ENCODE measurements around the gene ZCCHC18. TPM values are rescaled to one million over a fixed set of nuclear protein-coding genes. Genes with fewer than 3 reads are reported as not detected.

ZCCHC18 gene
- total RNA-seq, 4 donors from 2014 or later, result 1.5 to 12.3 (median 3.7) TPM

DNA sequence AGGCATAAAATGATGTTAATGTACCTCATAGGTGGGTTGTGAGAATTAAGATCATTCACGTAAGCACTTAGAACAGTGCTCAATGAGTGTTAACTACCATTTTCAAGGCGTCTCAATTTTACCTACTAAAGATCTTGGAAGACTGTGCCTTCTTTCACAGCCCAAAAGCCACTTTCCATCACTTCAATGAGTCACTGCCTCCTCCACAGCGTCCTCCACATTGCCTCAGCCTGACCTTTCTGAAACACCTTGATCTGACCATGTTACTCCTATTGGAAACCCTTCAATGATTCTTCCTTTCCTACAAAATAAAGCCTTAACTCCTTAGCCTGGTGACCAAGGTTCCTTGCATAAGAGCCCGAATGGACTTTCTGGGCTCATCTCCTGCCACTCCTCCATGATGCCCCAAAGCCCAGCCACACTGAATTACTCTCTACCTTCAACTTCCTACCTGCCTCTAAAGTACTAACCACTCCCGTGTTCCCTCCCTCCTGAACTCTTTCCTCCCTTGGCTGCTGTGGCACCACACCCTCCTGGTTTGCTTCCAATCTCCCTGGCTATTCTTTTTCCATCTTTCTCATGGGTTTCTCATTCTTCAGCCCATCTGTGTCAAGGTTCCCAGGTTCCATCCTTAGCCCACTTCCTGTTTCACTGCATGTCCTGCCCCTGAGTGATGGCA lies 22.4 kb downstream of the ZCCHC18 start:
- Histone ChIP-seq H3K4me3 (no peak overlapping the region), H3K27ac (replicated peaks in 1 of 4) (peak overlapping the region in 2 of 4 donors; percentile 44 to 67), H3K9me3 (no peaks in the 10 kb centered on the region), H3K27me3 (no peaks in the 10 kb centered on the region), H3K36me3 (peaks cover 0 to 15% (median 3%) of the 10 kb centered on the region in 4 donors), H3K4me1 (peaks cover 0 to 27% (median 13%) of the 10 kb centered on the region in 4 donors)
- DNase-seq (ENCODE audit: extremely low spot score), result no peak
- intact Hi-C loops (cut with DNase I), result no loop called here
- TF ChIP-seq POLR2A (IDR thresholded peaks at IDR 0.05; ENCODE audit: low read depth) (no peak), EP300 (IDR thresholded peaks at IDR 0.05) (no peak), POLR2AphosphoS5 (IDR thresholded peaks at IDR 0.05) (no peak)
- TF ChIP-seq, protein P1, sequence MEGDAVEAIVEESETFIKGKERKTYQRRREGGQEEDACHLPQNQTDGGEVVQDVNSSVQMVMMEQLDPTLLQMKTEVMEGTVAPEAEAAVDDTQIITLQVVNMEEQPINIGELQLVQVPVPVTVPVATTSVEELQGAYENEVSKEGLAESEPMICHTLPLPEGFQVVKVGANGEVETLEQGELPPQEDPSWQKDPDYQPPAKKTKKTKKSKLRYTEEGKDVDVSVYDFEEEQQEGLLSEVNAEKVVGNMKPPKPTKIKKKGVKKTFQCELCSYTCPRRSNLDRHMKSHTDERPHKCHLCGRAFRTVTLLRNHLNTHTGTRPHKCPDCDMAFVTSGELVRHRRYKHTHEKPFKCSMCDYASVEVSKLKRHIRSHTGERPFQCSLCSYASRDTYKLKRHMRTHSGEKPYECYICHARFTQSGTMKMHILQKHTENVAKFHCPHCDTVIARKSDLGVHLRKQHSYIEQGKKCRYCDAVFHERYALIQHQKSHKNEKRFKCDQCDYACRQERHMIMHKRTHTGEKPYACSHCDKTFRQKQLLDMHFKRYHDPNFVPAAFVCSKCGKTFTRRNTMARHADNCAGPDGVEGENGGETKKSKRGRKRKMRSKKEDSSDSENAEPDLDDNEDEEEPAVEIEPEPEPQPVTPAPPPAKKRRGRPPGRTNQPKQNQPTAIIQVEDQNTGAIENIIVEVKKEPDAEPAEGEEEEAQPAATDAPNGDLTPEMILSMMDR (IDR thresholded peaks at IDR 0.05), result no peak
- 66% methylated on average over 5 of the region's 5 CpGs for WGBS

DNA sequence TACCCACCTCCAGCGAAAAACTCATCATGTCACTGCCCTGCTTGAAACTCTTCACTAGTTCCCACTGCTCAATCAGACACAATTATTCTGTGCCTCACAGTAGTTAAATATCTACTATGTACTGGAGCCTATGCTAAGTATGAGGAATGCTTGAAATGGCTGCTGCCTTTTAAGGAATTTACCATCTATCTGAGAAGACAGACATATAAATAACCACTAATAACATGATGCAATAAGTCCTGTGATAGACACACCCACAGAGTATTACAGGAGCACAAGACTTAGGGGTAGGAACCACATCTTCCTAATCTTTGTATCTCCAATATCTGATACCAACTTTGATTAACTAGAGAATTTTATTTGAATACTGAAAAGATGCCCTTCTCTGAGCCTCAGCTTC lies 23.4 kb downstream of the ZCCHC18 start:
- 85% methylated on average over 1 of the region's 1 CpG for WGBS
- Histone ChIP-seq H3K4me3 (no peak overlapping the region), H3K4me1 (peaks cover 0 to 27% (median 13%) of the 10 kb centered on the region in 4 donors), H3K9me3 (no peaks in the 10 kb centered on the region), H3K36me3 (peaks cover 0 to 5% (median 2%) of the 10 kb centered on the region in 4 donors), H3K27me3 (no peaks in the 10 kb centered on the region), H3K27ac (replicated peaks in 1 of 4) (peak overlapping the region in 3 of 4 donors; percentile 61 to 71 (median 67))
- DNase-seq (ENCODE audit: extremely low spot score), result no peak
- intact Hi-C loops (cut with DNase I), result loop anchor here (2.0 kb wide), 1 partner anchor 39 kb away; no protein-coding TSS in a partner anchor
- no peak for TF ChIP-seq POLR2A (IDR thresholded peaks at IDR 0.05; ENCODE audit: low read depth)
- no peak for TF ChIP-seq POLR2AphosphoS5 (IDR thresholded peaks at IDR 0.05)
- no peak for TF ChIP-seq EP300 (IDR thresholded peaks at IDR 0.05)
- TF ChIP-seq, protein P1 (IDR thresholded peaks at IDR 0.05), result no peak

DNA sequence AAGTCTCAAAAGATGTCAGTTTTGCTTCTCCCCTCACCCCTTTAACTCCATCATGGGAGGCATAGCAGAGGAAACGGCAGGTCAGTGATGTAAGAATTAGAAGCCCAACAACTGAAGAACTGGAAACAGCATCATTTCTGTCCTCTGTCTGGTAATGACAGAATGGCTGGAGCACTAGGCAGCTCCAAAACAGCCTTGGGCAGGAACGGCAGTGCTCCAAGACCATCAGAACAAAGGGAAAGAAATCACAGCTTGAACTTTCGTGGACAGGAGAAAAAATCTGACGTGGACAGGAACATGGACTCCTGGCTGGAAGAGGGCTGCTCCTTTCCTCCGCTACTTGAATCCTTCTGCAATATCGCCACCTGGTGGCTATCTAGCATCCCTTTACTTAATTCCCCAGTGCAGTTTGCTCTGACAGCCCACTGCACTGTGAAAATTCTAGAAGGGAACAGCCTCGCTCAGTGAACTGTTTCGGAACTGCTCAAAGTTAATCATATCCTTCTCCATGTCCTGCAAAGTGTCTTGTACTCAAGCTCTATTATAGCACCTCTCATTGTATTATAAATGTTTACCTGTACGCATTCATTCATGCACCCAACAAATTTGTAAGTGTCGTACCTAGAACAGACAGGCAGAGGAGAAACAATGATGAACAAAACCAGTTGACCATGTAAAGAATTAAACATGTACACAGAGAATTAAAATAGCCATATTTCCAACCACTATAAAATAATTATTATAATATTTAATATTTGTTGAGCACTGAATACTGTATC lies 24.1 kb downstream of the ZCCHC18 start:
- Histone ChIP-seq H3K36me3 (no peaks in the 10 kb centered on the region), H3K4me1 (peaks cover 0 to 27% (median 13%) of the 10 kb centered on the region in 4 donors), H3K4me3 (peak overlapping the region; percentile 42 to 53 (median 44)), H3K9me3 (no peaks in the 10 kb centered on the region), H3K27ac (replicated peaks in 1 of 4) (peak overlapping the region; percentile 58 to 71 (median 64)), H3K27me3 (no peaks in the 10 kb centered on the region)
- 22% methylated on average over 10 of the region's 10 CpGs for WGBS
- TF ChIP-seq, protein P1 (IDR thresholded peaks at IDR 0.05), result peak; percentile 68 to 77 (median 77)
- TF ChIP-seq POLR2A (IDR thresholded peaks at IDR 0.05; ENCODE audit: low read depth) (no peak), POLR2AphosphoS5 (IDR thresholded peaks at IDR 0.05) (peak in 1 of 2 donors; percentile 37)
- no peak for DNase-seq (ENCODE audit: extremely low spot score)
- intact Hi-C loops (cut with DNase I), result loop anchor here (2.0 kb wide), 1 partner anchor 40 kb away; no protein-coding TSS in a partner anchor

DNA sequence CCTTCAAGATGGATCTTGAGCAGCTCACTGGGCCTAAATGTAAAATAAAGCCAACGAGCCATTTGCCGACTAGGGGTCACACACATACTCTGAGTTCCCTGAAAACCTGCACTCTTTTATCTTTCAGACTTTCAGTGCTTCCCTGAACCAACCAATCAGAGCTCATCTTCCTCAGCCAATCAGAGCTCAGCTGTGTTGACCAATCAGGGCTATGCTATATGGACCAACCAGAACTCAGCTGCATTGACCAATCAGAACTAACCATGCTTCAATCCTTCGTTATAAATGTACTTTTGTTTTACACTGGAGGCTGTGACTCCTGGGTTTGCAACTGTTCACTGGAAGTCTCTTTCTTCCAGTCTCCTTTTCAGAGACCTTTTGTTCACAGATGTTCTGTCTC lies 25.2 kb downstream of the ZCCHC18 start:
- 85% methylated on average over 3 of the region's 3 CpGs for WGBS
- no peaks in the 10 kb centered on the region for H3K9me3 ChIP-seq
- H3K4me1 ChIP-seq, result peaks cover 0 to 24% (median 13%) of the 10 kb centered on the region in 4 donors
- no peak overlapping the region for H3K4me3 ChIP-seq
- H3K27me3 ChIP-seq, result no peaks in the 10 kb centered on the region
- DNase-seq (ENCODE audit: extremely low spot score), result no peak
- intact Hi-C loops (cut with DNase I), result loop anchor here (2.0 kb wide), 1 partner anchor 41 kb away; no protein-coding TSS in a partner anchor
- H3K36me3 ChIP-seq, result no peaks in the 10 kb centered on the region
- TF ChIP-seq POLR2AphosphoS5 (IDR thresholded peaks at IDR 0.05) (no peak), EP300 (IDR thresholded peaks at IDR 0.05) (no peak), POLR2A (IDR thresholded peaks at IDR 0.05; ENCODE audit: low read depth) (no peak)
- TF ChIP-seq, protein P1 (IDR thresholded peaks at IDR 0.05), result no peak
- no peak overlapping the region for H3K27ac ChIP-seq (replicated peaks in 1 of 4)

All from esophagus muscularis mucosa (tissue), 4 donors.